Caco-2 (cell line): ENCODE measurements around the gene C10orf120. TPM values are rescaled to one million over a fixed set of nuclear protein-coding genes. Genes with fewer than 3 reads are reported as not detected.

Source experiments
- BruUV-seq: library from RNA; stranded (reverse); fragments of 400-500 nt; replicated peaks from 2 replicates; lab custom pipeline; 2021; lab: Mats Ljungman, UMichigan
- CTCF ChIA-PET: fragments of 300-600 bp; sonication (Branson Sonifier 250); formaldehyde crosslinking; loops from one replicate; lab custom pipeline; 2022; ENCODE audit warnings: antibody characterized with exemption; lab: Charles Lee
- POLR2A ChIA-PET: fragments of 300-600 bp; sonication (Branson Sonifier 250); formaldehyde crosslinking; loops from one replicate; lab custom pipeline; 2022; ENCODE audit warnings: antibody characterized with exemption; lab: Charles Lee
- DNase-seq, 2 experiments: peaks; one replicate each; pipeline versions ENCODE4 v3.0.0 to v3.0.0-alpha.2; 2020 to 2022
- H3K27me3 ChIP-seq: replicated peaks from 2 replicates; pipeline ENCODE4 v1.6.0; 2011; ENCODE audit warnings: low read length; ENCODE audit not compliant: control insufficient read depth, insufficient read depth
- H3K36me3 ChIP-seq: 2 replicates; pipeline ENCODE4 v1.5.1; 2011; ENCODE audit warnings: low read length; ENCODE audit not compliant: control insufficient read depth, insufficient read depth
- H3K4me1 ChIP-seq: fragments of 250-450 bp; sonication (Bioruptor Pico); 2 replicates; pipeline ENCODE4 v1.5.1; 2020; ENCODE audit warnings: mild to moderate bottlenecking
- H3K4me3 ChIP-seq: 2 replicates; pipeline ENCODE4 v1.5.1; 2011; ENCODE audit warnings: low read depth, mild to moderate bottlenecking, control low read depth, low read length
- H3K9me3 ChIP-seq: fragments of 250-450 bp; sonication (Bioruptor Pico); 2 replicates; pipeline ENCODE4 v1.5.1; 2020; ENCODE audit warnings: mild to moderate bottlenecking, moderate library complexity
- H3K27ac Mint-ChIP-seq: one replicate; pipeline ENCODE4 v1.8.0; 2022; ENCODE audit warnings: mixed read lengths; ENCODE audit not compliant: unreplicated experiment
- H3K27me3 Mint-ChIP-seq: one replicate; pipeline ENCODE4 v1.8.0; 2022; ENCODE audit warnings: mixed read lengths; ENCODE audit not compliant: insufficient read depth, unreplicated experiment
- H3K36me3 Mint-ChIP-seq: one replicate; pipeline ENCODE4 v1.8.0; 2022; ENCODE audit warnings: mild to moderate bottlenecking, mixed read lengths; ENCODE audit not compliant: insufficient read depth, unreplicated experiment
- H3K4me1 Mint-ChIP-seq: one replicate; pipeline ENCODE4 v1.8.0; 2022; ENCODE audit warnings: low read depth, mixed read lengths; ENCODE audit not compliant: unreplicated experiment
- H3K4me3 Mint-ChIP-seq: one replicate; pipeline ENCODE4 v1.8.0; 2022; ENCODE audit warnings: mild to moderate bottlenecking, moderate library complexity, mixed read lengths; ENCODE audit not compliant: unreplicated experiment
- H3K9me3 Mint-ChIP-seq: one replicate; pipeline ENCODE4 v1.8.0; 2022; ENCODE audit warnings: mixed read lengths; ENCODE audit not compliant: unreplicated experiment
- CTCF ChIP-seq, 2 experiments: fragments of 200-600 bp in 1 of 2; IDR thresholded peaks; 1 replicate in 1 of 2; 2 replicates in 1 of 2; pipeline versions ENCODE4 v1.5.1 to v1.8.0; 2011 to 2022; ENCODE audit warnings: antibody characterized with exemption in 1 of 2, control low read depth in 1 of 2, inconsistent platforms in 1 of 2, low read depth in 1 of 2, low read length in 1 of 2, mild to moderate bottlenecking in 1 of 2, moderate library complexity in 1 of 2; ENCODE audit not compliant: insufficient read depth in 1 of 2, severe bottlenecking in 1 of 2, unreplicated experiment in 1 of 2
- intact Hi-C: fragments of 100-400 bp; cut with micrococcal nuclease; formaldehyde crosslinking; loops from one replicate; pipeline ENCODE4 v1.10.0; 2022; ENCODE audit not compliant: unreplicated experiment
- total RNA-seq: library from RNA; stranded (reverse); gene quantifications from 2 replicates; pipeline ENCODE4 v1.2.3, GENCODE V29; 2022

Gene C10orf120
- total RNA-seq, 1 experiment from 2014 or later, result not detected

- H3K4me3 Mint-ChIP-seq, result no peak overlapping the region
- H3K4me1 ChIP-seq, result no peaks in the 10 kb centered on the region
- H3K27me3 Mint-ChIP-seq, result peaks cover 16% of the 10 kb centered on the region
- no peak overlapping the region for H3K27ac Mint-ChIP-seq
- no peak for DNase-seq
- H3K36me3 ChIP-seq, result no peaks in the 10 kb centered on the region
- intact Hi-C loops, result no loop called here
- H3K27me3 ChIP-seq, result peaks cover 2% of the 10 kb centered on the region; the same call in 1 of the 2 replicates
- no TSS peak for BruUV-seq
- ChIA-PET CTCF (no interaction called here), POLR2A (no interaction called here)
- H3K4me3 ChIP-seq, result no peak overlapping the region
- H3K36me3 Mint-ChIP-seq, result no peaks in the 10 kb centered on the region
- H3K9me3 ChIP-seq, result no peaks in the 10 kb centered on the region
- no peak for TF ChIP-seq CTCF (IDR thresholded peaks at IDR 0.05; ENCODE audit: insufficient read depth in 1 of 2, low read depth in 1 of 2, low read length in 1 of 2, severe bottlenecking in 1 of 2, unreplicated experiment in 1 of 2)
- H3K4me1 Mint-ChIP-seq, result no peaks in the 10 kb centered on the region
- no peaks in the 10 kb centered on the region for H3K9me3 Mint-ChIP-seq
Measured at GRCh38 chr10:122715576-122715975, 15.9 kb upstream of the C10orf120 start.

- POLR2A ChIA-PET, result no interaction called here
Measured at GRCh38 chr10:122713091-122713885, 13.6 kb upstream of the C10orf120 start.

GRCh38 chr10:122710576-122710975, 10.9 kb upstream of the C10orf120 start:
- Histone ChIP-seq H3K9me3 (no peaks in the 10 kb centered on the region), H3K36me3 (no peaks in the 10 kb centered on the region), H3K4me3 (no peak overlapping the region), H3K27me3 (no peaks in the 10 kb centered on the region), H3K4me1 (no peaks in the 10 kb centered on the region)
- DNase-seq, result no peak
- Mint-ChIP-seq H3K27me3 (peaks cover 8% of the 10 kb centered on the region), H3K36me3 (no peaks in the 10 kb centered on the region), H3K27ac (no peak overlapping the region), H3K9me3 (no peaks in the 10 kb centered on the region), H3K4me1 (no peaks in the 10 kb centered on the region), H3K4me3 (no peak overlapping the region)
- intact Hi-C loops, result no loop called here
- ChIA-PET CTCF (no interaction called here), POLR2A (no interaction called here)
- no peak for TF ChIP-seq CTCF (IDR thresholded peaks at IDR 0.05; ENCODE audit: insufficient read depth in 1 of 2, low read depth in 1 of 2, low read length in 1 of 2, severe bottlenecking in 1 of 2, unreplicated experiment in 1 of 2)
- BruUV-seq, result no TSS peak

More at GRCh38 chr10:122713091-122713885, 13.6 kb upstream of the C10orf120 start:
- peaks cover 1% of the 10 kb centered on the region; the same call in 1 of the 2 replicates for H3K27me3 ChIP-seq
- H3K36me3 Mint-ChIP-seq, result no peaks in the 10 kb centered on the region
- CTCF ChIA-PET, result no interaction called here
- DNase-seq, result no peak
- H3K4me3 ChIP-seq, result no peak overlapping the region
- TF ChIP-seq CTCF (IDR thresholded peaks at IDR 0.05; ENCODE audit: insufficient read depth in 1 of 2, low read depth in 1 of 2, low read length in 1 of 2, severe bottlenecking in 1 of 2, unreplicated experiment in 1 of 2), result no peak
- peaks cover 13% of the 10 kb centered on the region for H3K27me3 Mint-ChIP-seq
- H3K36me3 ChIP-seq, result no peaks in the 10 kb centered on the region
- no peaks in the 10 kb centered on the region for H3K9me3 Mint-ChIP-seq
- H3K9me3 ChIP-seq, result no peaks in the 10 kb centered on the region
- intact Hi-C loops, result no loop called here
- H3K4me1 Mint-ChIP-seq, result no peaks in the 10 kb centered on the region
- no peak overlapping the region for H3K27ac Mint-ChIP-seq
- H3K4me3 Mint-ChIP-seq, result no peak overlapping the region
- no TSS peak for BruUV-seq
- H3K4me1 ChIP-seq, result no peaks in the 10 kb centered on the region
